Right hindlimb (tissue), 1 donor: Measurements from ENCODE around the gene EHD4.

Experiments used
- DNase-seq: peaks from one replicate; pipeline ENCODE4 v3.0.0-alpha.2; 2018

EHD4 gene

DNA sequence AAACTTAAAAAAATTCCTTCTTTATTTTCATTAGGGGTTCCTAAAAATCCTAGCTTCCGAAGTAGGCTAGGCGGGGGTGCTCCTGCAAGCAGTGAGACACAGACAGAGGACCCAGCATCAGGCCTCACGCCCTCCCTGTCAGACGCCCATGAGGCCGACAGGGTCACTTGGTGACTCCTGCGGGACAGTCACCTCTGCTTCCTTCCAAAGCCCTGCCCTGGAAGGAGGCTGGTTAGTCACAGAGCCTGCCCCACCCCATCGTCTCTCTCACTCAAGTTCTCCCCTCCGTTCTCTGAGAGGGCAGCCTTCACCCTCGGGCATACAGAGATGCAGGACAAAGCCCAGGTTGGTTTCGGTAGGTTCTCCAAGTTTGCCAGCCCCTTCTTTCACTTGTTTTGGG, 38.6 kb downstream of the EHD4 start:
- DNase-seq: no peak

GRCh38 chr15:41933326-41933725, 39.0 kb downstream of the EHD4 start:
- DNase-seq: no peak

DNA sequence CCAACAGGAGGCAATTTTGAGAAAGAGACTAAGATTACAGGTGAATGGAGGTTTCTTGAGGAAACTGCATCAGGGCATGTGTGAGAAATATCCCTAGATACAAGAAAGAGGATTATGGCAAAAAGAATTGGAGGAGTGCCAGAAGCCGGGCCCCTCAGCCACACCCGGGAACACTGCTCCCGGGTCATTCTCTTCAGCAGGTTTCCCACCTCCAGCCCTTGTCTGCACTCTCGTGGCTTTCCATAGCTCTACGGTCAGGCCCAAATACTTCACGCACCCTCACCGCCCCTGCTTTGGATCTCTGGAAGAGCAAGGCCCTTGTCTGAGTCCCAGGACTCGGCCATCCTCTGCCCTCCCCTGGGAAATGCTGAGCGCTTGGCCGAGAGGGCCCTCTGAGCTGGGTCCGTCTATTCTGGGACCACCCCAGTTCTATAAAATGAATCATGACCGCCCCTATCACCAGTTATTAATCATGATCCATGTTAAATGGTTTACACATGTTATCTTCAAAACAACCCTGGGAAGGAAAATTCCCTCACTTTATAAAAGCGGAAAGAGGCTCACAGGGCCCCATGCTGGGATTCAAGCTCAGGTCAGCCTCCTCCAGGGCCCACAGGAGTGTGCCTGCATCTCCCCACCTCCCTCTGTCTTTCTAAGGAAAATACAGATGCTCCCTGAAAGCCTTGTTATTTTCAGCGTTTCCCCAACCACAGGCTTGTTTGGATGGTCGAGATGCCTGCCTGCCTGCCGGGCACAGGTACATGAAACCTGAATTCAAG, 39.7 kb downstream of the EHD4 start:
- no peak for DNase-seq

DNA sequence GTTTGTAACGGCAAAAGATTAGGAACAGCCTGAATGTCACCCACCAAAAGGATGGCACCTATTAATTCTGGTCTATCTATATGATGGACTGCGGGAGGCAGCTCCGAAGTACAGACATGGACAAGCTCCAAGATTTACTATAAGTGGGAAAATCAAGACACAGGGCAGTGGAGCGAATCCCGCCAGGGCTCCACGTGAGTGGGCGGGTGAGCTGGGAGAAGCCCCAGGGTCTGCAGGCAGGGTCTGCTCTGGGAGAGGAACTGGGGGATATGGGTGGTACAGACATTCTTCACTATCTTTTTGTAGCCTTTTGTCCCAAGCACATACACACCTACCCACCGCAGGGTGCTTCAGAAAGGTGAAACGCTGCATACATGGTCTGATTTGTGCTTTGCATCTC, 40.3 kb downstream of the EHD4 start:
- no peak for DNase-seq

DNA sequence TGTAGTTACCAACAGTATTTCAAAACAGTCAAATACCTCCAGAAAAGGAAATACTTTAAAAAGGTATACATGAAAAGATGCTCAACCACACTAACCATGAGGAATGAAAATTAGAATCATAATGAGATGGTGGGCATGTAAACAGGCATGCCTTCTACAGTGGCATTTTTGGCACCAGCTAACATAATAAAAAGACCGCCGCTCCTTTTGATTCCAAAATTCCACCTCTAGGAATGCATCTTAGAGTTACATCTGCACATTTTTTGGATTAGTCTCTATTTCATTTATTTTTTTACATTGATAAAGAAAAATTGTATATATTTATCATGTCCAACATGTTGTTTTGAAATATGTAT, 41.5 kb downstream of the EHD4 start:
- DNase-seq: no peak

DNA sequence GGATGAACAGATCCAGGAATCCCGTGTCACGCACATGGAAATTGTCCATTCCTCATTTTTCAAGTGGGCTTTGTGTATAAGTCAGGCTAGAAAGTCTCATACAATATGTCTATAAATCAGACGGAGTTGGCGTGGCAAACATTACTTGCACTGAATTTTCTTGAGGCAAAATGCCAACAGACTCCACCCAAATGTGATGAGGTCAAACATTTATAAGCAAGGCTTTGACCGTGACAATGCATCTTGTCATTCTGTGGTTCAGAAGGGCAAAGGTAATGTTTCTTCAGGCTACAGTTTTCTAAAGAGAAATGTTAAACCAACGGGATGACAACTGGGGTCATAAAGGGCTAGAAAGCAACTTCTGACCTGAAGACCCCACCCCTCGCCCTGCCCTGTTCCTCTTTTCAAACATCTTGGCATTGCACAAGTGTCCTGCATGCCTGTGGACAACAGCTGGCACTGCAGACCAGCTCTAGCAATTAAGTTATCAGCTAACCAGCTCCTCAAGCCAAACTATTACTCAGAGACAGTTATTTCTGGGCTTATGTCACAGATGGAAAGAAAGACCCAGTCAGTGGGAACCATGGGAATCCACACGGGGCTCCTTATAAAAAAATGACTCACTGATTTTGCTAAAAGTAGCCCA, 42.0 kb downstream of the EHD4 start:
- DNase-seq: peak; percentile 63

GRCh38 chr15:41928637-41929620, 43.4 kb downstream of the EHD4 start:
- no peak for DNase-seq

- no peak for DNase-seq
Observed at GRCh38 chr15:41928100-41928499, 44.3 kb downstream of the EHD4 start.

GRCh38 chr15:41927536-41927935, 44.8 kb downstream of the EHD4 start:
- DNase-seq: no peak

- no peak for DNase-seq
Observed at GRCh38 chr15:41926185-41927056, 45.9 kb downstream of the EHD4 start.

GRCh38 chr15:41925086-41925608, 47.2 kb downstream of the EHD4 start:
- DNase-seq: no peak

DNA sequence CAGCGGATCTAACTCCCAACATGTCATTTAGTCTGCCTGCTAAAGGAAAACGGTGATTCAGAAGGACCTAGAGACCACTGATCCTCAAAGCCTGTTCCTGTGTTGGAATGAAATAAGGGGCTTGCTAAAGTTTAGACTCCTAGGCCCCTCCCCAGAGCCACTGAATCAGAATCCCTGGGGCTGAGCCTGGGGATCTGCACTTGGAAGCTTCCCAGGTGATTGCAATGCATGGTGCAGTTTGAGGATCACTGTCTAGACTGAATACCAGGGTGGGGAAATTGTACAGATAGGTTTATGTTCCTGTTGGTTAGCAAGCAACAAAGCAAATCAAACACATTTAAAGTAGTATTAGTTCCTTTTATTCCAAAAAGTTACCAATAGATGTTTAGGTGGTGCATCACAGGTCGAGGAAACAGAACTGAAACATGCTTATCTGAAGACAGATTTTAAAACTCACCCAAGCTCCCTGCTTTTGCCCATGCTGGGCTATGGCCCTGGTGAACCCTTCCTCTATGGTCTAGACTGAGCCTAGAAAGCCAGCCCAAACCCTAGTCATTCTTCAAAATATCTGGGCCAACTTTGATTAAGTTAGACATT, 48.9 kb downstream of the EHD4 start:
- no peak for DNase-seq

- no peak for DNase-seq
Observed at GRCh38 chr15:41922353-41922752, 50.0 kb downstream of the EHD4 start.

GRCh38 chr15:41921639-41922038, 50.7 kb downstream of the EHD4 start:
- no peak for DNase-seq

DNA sequence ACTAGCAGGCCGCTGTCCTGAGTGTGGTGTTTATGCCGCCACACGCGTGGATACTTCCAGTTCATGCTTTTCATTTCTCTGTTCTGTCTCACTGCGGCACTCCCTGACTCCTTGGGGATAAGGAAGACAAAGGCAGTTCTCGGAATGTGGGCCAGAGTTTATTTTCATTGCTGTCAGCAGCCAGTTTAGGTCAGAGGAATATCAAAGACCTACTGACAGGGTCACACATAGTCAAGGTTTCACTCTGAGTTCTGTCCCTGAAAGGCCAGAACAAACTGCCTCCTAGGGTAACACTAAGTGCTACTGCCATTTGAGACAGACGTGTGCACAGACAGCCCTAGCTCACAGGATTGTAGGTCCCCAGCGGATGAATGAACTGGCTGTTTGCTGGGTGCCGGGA, 51.2 kb downstream of the EHD4 start:
- no peak for DNase-seq

DNA sequence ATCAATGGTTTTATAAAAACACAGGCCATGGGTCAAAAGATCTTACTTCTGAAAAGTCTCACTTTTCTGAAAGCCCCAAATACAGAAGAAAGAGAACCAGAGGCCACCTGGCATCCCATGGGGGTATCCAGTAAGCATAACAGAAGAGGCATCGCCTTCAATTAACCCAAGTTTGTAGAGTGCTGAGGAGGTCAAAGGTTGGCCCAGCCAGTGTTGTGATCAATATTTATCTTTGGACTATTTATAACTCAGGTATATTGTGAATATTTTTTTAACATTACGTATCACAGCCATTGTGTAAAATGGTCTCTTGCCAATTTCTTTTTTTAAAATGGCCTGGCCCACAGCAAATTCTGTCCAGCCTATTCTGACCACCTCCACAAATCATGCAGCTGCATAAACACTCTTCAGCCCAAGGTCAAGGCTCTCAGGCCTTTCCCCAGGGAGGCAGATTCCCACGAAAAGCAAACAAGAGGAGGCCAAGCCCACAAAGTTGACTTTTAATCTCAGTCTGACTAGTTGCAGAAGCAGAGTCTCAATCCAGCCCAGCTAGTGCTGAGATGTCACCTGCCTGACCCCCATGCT, 52.3 kb downstream of the EHD4 start:
- peak; percentile 63 for DNase-seq

DNA sequence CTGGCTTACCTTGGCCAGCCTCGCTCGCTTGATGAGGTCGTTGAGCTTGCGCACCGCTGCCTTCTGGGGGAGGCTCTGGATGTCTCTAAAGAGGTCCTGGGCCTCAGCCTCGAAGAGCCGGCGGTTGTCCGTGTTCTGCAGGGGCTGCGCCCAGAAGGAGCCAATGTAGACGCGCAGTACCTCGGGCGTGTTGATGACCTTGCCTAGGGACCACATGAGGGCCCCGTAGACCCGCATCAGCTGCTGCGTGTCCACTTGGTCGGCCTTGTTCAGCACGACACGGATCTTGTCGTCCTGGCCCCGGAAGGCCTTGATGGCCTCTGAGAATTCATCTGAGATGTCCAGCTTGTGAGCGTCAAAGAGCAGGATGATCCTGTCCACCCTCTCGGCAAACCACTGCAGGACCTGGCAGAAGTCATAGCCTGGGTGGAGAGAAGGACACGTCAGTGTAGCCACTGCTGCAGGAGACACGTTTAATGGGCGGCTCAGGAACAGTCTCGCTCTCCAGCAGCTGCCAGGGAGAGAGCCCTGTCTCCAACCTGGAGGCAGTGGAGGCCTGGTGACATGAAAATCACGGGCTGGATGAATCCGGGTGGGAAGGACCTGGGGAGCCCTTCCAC, 53.0 kb downstream of the EHD4 start:
- DNase-seq: no peak

- DNase-seq: no peak
Observed at GRCh38 chr15:41918506-41919126, 53.7 kb downstream of the EHD4 start.

- no peak for DNase-seq
Observed at GRCh38 chr15:41917767-41918430, 54.5 kb downstream of the EHD4 start.
